Measurements from ENCODE around the gene S100A12.
"Not testable (repeated sequence)": the region's sequence is repeated elsewhere in the genome, so short reads cannot be mapped to it uniquely, and the experiment has no call there.

Gene S100A12

DNA sequence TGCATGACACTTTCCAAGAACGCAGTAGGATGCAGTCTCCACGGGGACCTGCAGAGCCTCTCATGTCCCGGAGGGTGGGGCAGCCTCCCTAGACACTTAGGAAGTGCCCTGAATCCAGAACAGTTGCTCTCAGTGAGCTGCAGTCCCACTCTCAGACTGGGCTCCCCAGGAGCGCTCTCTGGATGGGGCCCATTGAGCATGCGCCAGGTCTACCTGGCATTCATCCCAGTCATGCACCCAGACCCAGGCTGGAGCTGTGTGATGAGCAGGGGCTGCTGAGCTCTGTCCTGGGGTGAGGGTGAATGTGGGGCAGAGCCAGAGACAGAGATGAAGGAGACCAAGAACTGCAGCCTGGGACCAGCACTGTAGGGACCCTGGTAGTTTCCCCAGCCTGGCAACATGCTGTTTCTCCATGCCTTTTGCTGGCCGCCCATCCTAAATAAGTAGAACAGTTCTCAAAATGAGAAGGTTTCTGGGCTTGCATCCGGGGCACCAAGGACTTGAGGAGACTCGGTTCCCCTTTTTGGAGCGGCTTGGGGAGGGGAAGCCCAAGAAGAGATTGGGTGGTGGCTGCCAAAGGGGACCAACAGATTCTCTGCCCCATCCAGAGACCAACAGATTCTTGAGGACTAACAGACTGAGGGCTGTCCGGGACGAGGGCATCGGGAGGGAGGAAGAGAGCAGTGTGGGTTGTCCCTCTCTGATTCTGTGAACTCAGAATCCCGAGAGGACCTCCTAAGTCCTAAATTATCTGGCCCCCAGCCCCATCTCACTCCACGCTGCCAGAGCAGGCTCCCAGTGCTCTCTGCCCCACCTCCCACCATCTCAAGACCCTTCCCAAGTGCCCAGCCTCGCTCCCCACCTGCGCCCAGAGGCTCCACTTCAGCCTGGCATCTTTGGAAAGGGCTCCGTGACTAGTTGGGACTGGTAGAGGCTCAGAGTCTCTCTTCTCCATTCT lies 25.8 kb downstream of the S100A12 start:
- no peak for DNase-seq

DNA sequence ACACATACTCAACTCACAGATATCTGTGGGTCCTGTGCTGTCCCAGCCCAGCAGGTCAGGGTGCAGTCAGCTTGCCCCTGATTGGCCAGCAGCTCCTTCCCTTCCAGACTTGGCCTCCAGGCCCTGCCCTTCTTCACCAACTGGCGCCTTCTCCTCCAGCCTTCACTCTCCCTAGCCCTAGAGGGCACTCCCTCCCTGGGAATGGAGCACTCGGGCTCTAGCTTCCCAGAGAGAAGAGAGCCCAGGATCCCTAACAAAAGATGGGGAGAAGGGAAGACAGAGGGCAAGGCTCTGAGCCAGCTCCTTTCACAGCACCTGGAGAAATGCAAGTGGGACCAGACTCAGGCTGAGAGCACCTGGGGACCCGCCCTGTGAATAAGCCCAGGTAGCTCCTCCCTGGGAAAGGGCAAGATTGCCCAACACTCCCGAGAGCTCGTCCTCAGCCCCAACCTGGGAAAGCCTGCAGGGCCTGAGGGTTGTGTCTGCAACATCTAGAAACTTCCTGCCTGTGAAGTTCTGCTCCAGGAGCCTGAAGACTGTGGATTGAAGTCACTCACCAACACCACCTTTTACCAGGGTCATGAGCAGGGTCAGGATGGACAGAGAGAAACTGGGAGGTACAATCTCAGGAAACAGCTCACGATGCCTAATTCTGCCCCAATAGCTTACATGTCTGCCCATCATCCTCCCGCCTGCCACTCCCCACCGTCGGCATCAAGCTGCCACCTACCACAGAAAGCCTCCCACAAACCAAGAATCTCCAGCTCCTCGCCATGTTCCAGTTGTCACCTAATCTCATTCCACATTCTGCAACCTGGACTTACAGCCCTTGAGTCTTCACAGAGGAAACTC lies 26.7 kb downstream of the S100A12 start, which contains the start of gene PGLYRP4:
Gene PGLYRP4, minus strand, starts transcription at position 331 of the 852 bp plus-strand sequence. CDS start 909 bp downstream, outside the sequence.
- no peak for DNase-seq

DNA sequence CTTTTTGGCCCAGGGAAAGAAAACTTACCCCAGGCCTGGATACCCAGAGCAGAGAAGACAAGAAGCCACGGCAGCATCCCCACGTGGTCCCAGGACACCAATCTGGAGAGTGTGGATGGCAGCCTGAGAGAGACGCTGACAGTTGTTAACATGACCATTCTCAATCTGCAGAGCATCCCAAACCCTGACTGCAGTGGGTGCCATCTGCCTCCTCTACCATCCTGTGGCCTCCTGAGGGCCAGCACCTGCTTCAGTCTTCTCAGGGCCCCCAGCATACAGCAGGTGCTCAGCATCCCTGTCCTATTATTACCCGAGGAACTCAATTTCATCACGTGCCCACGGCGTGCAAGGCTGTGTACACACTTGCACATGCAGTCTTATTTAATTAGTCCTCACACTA lies 27.6 kb downstream of the S100A12 start:
- no peak for DNase-seq

GRCh38 chr1:153347049-153347448 lies 28.4 kb downstream of the S100A12 start:
- not testable (repeated sequence) for DNase-seq

- DNase-seq, result no peak
Measured at GRCh38 chr1:153346077-153346723, 29.2 kb downstream of the S100A12 start.

GRCh38 chr1:153345187-153346076 lies 30.0 kb downstream of the S100A12 start:
- DNase-seq, result no peak

- no peak for DNase-seq
Measured at GRCh38 chr1:153344718-153345025, 30.7 kb downstream of the S100A12 start.

GRCh38 chr1:153343811-153344717 lies 31.4 kb downstream of the S100A12 start:
- DNase-seq, result no peak

- no peak for DNase-seq
Measured at GRCh38 chr1:153343040-153343681, 32.3 kb downstream of the S100A12 start.

GRCh38 chr1:153342178-153342577 lies 33.2 kb downstream of the S100A12 start:
- no peak for DNase-seq

DNA sequence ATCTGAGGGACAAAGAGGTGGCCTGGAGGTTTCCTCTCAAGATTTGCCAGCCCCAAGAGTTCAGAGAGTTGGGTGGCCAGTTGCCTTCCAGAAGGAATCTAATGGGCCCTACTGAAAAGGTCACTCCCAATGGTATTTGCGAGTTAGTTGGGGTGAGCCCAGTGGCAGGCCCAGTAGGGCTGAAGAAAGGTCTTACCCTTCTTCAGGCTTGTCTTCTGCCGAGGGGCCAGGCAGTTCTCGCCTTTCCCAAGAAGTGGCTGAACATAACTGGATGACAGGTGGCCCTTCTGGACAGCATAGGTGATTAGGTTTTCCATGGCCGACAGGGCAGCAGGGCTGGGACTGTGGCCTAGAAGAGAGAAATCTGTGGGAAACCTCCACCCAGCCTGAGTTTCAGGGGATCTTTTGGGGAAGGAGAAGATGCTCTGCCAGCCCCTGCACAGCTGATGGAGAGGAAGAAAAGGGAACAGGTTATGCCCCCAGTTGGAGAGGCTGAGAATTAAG lies 33.9 kb downstream of the S100A12 start:
- DNase-seq, result no peak

- DNase-seq, result no peak
Measured at GRCh38 chr1:153340356-153340755, 35.1 kb downstream of the S100A12 start.

GRCh38 chr1:153339802-153340201 lies 35.6 kb downstream of the S100A12 start:
- no peak for DNase-seq

GRCh38 chr1:153337980-153338853 lies 37.2 kb downstream of the S100A12 start:
- DNase-seq, result no peak

DNA sequence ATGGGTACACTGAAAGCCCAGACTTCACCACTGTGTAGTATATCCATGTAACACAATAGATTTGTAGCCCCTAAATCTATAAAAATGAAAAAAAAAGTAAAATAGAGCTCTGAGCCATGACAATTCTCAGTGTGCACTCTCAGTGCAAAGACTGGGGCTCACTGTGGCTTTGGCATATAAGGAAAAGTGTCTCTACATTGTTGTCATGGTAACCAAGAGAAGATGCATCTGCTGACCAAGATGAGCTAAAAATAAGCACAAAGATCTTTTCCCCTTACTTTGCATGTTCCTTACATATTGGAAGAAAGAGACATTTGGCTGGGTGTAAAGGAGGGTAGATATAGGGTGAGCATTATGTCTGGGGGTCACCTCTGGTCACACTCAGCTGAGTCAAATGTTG lies 38.8 kb downstream of the S100A12 start:
- DNase-seq, result no peak

DNA sequence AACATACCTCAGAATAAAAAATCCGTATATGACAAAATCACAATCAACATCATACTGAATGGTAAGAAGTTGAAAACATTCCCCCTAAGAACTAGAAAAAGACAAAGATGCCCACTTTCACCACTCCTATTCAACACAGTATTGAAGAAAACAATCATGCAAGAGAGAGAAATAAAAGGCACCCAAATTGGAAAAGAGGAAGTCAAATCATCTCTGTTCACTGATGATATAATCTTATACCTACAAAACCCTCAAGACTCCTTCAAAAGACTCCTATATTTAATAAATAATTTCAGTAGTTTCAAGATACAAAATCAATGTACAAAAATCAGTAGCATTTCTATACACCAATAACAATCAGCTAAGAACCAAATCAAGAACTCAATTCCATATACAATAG lies 41.5 kb downstream of the S100A12 start:
- no peak for DNase-seq

GRCh38 chr1:153324912-153325311 lies 50.5 kb downstream of the S100A12 start:
- no peak for DNase-seq

Data from fibroblast of skin of right quadriceps (primary cell).